SK-N-MC (cell line): ENCODE data around the gene TTLL13.

Experiments used
- EZH2 ChIP-seq: fragments of 200-600 bp; sonication (generic); IDR thresholded peaks from one replicate; pipeline ENCODE4 v1.6.1; 2017; ENCODE audit warnings: antibody characterized with exemption
- FOXP2 ChIP-seq: optimal IDR thresholded peaks from 2 replicates; pipeline ENCODE3; 2011; ENCODE audit warnings: mild to moderate bottlenecking, moderate library complexity; ENCODE audit not compliant: insufficient read depth; ENCODE audit errors: extremely low read length, control extremely low read depth
- POLR2AphosphoS5 ChIP-seq: IDR thresholded peaks from 2 replicates; pipeline ENCODE4 v1.6.1; 2012; ENCODE audit warnings: mild to moderate bottlenecking, low read depth, low read length, borderline replicate concordance

GRCh38 chr15:90262426-90262825 is 13.1 kb downstream of the TTLL13 start:
- no peak for TF ChIP-seq EZH2
- no peak for TF ChIP-seq POLR2AphosphoS5
- TF ChIP-seq FOXP2, result no peak
